Jurkat, Clone E6-1 (cell line): Measurements from ENCODE around the gene COL4A3. TPM values are rescaled to one million over a fixed set of nuclear protein-coding genes. Genes with fewer than 3 reads are reported as not detected.

Experiments
- DNase-seq: peaks from one replicate; pipeline ENCODE4 v3.0.0-alpha.2; 2011; ENCODE audit warnings: low read depth, low spot score
- H3K4me3 ChIP-seq: 2 replicates; pipeline ENCODE4 v1.5.1; 2011; ENCODE audit warnings: mild to moderate bottlenecking, low read length, control low read depth, moderate library complexity
- polyA plus RNA-seq: library from polyadenylated mRNA; unstranded; fragments of >200 nt; gene quantifications from one replicate; pipeline ENCODE4 v1.2.1, GENCODE V29; 2012; ENCODE audit warnings: missing spikeins; ENCODE audit not compliant: insufficient read length, insufficient read depth

The COL4A3 gene
- not detected for polyA plus RNA-seq

- peak within 1 kb of the TSS; percentile 50 for H3K4me3 ChIP-seq
- no peak for DNase-seq
These were observed at the start of gene COL4A3, which contains the start of gene COL4A4 for GRCh38 chr2:227163998-227164762. TSS of gene COL4A3 (plus strand) at chr2:227164624. CDS start at chr2:227164727, 103 bp downstream. TSS of gene COL4A4 (minus strand) at chr2:227164205. CDS start at chr2:227147483, 16,722 bp downstream.

- no peak for DNase-seq
- no peak overlapping the region for H3K4me3 ChIP-seq
These were observed 48.7 kb upstream of the COL4A3 start for GRCh38 chr2:227115761-227116160.

- DNase-seq, result no peak
- no peak overlapping the region for H3K4me3 ChIP-seq
These were observed 47.4 kb upstream of the COL4A3 start for GRCh38 chr2:227117027-227117426.

GRCh38 chr2:227117852-227118251 is 46.6 kb upstream of the COL4A3 start:
- no peak for DNase-seq

GRCh38 chr2:227118353-227118752 is 46.1 kb upstream of the COL4A3 start:
- H3K4me3 ChIP-seq, result no peak overlapping the region
- DNase-seq, result no peak

More at GRCh38 chr2:227117852-227118251, 46.6 kb upstream of the COL4A3 start:
- H3K4me3 ChIP-seq, result no peak overlapping the region

- H3K4me3 ChIP-seq, result no peak overlapping the region
- no peak for DNase-seq
These were observed 40.7 kb upstream of the COL4A3 start for GRCh38 chr2:227123697-227124096.

GRCh38 chr2:227124811-227125210 is 39.6 kb upstream of the COL4A3 start:
- H3K4me3 ChIP-seq, result no peak overlapping the region
- no peak for DNase-seq

- H3K4me3 ChIP-seq, result no peak overlapping the region
- DNase-seq, result no peak
These were observed 38.9 kb upstream of the COL4A3 start for GRCh38 chr2:227125506-227125905.

GRCh38 chr2:227127201-227127600 is 37.2 kb upstream of the COL4A3 start:
- DNase-seq, result no peak

GRCh38 chr2:227130636-227131035 is 33.8 kb upstream of the COL4A3 start:
- no peak overlapping the region for H3K4me3 ChIP-seq

More at GRCh38 chr2:227127201-227127600, 37.2 kb upstream of the COL4A3 start:
- no peak overlapping the region for H3K4me3 ChIP-seq

GRCh38 chr2:227132986-227133385 is 31.4 kb upstream of the COL4A3 start:
- no peak for DNase-seq
- H3K4me3 ChIP-seq, result no peak overlapping the region

More at GRCh38 chr2:227130636-227131035, 33.8 kb upstream of the COL4A3 start:
- no peak for DNase-seq

GRCh38 chr2:227134591-227134990 is 29.8 kb upstream of the COL4A3 start:
- no peak overlapping the region for H3K4me3 ChIP-seq
- no peak for DNase-seq

- no peak for DNase-seq
- no peak overlapping the region for H3K4me3 ChIP-seq
These were observed 23.1 kb upstream of the COL4A3 start for GRCh38 chr2:227141301-227141700.

GRCh38 chr2:227143895-227144294 is 20.5 kb upstream of the COL4A3 start:
- no peak overlapping the region for H3K4me3 ChIP-seq
- DNase-seq, result no peak

GRCh38 chr2:227146456-227146855 is 18.0 kb upstream of the COL4A3 start:
- no peak for DNase-seq
- no peak overlapping the region for H3K4me3 ChIP-seq

GRCh38 chr2:227147023-227147422 is 17.4 kb upstream of the COL4A3 start:
- DNase-seq, result no peak
- no peak overlapping the region for H3K4me3 ChIP-seq

GRCh38 chr2:227148106-227148505 is 16.3 kb upstream of the COL4A3 start:
- H3K4me3 ChIP-seq, result no peak overlapping the region
- no peak for DNase-seq

- no peak overlapping the region for H3K4me3 ChIP-seq
- no peak for DNase-seq
These were observed 14.0 kb upstream of the COL4A3 start for GRCh38 chr2:227150222-227150936.

- no peak overlapping the region for H3K4me3 ChIP-seq
- DNase-seq, result no peak
These were observed 12.2 kb upstream of the COL4A3 start for GRCh38 chr2:227152093-227152766.

GRCh38 chr2:227153307-227153706 is 11.1 kb upstream of the COL4A3 start:
- DNase-seq, result no peak
- no peak overlapping the region for H3K4me3 ChIP-seq
